Left ventricle myocardium superior (tissue), 1 donor: ENCODE data around the gene SH3GLB2. TPM values are rescaled to one million over a fixed set of nuclear protein-coding genes. Genes with fewer than 3 reads are reported as not detected.

Experiments used
- ATAC-seq: fragments of 200-7000 bp; cut with Tn5 transposase; one replicate; pipeline ENCODE4 v1.9.1; 2020; ENCODE audit warnings: mild to moderate bottlenecking, moderate library complexity
- DNase-seq: peaks from one replicate; pipeline ENCODE4 v3.0.0-alpha.2; 2020
- intact Hi-C: fragments of 100-400 bp; cut with micrococcal nuclease; formaldehyde crosslinking; loops from one replicate; pipeline ENCODE4 v1.11.0; 2022
- long read RNA-seq: library from polyadenylated mRNA; unstranded; transcript quantifications from one replicate; pipeline ENCODE4 v2.0.0, GENCODE V29; 2021
- total RNA-seq: library from RNA; stranded (reverse); fragmentation: NEBNext Ultra II Directional; extraction: Animal tissue kit (Norgen Biotek cat#: 25700); gene quantifications from one replicate; pipeline ENCODE4 v1.2.1, GENCODE V29; 2021
- donor health status: DM: no; HTN: yes; CAD: no; lungs with severe emphysema.

The SH3GLB2 gene
- total RNA-seq, result 35.3 TPM
- long read RNA-seq, full-length matches to known transcripts, result 78 of 105 reads
- long read RNA-seq, partial matches to known transcripts, result 11 of 105 reads
- long read RNA-seq, other reads (novel, unspliced or antisense), result 16 of 105 reads

DNA sequence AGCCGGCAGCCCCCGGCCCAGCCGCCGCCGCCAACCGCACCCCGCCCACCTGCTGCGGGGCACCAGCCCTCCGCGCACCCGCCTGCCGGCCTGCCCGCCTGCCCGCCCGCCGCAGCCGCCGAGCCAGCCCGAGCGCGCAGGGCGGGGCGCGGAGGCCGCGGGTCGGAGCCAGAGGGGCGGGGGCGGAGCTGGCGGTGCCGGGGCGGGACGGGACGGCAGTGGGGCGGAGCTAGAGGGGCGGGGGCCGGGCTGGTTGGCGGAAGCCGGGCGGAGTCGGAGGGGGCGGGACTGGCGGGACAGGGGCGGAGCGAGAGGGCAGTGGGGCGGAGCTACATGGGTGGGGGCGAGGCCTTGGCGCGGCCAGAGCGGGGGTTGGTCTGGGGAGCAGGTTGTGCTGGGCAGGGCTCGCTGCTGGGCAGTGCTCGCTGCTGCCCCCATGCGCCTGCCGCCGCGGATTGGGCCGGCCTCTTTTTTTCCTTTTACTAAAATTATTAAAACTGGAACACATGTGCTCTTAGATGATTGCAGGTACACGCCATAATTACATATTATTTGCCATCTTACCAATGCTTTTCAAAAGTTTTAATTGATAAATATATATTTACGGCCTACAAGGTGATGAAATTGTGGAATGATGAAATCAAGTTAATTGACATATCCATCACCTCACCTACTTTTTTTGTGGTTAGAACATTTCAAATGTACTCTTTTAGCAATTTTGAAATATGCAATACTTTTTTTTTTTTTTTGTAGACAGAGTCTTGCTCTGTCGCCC, at the start of gene SH3GLB2:
TSS of gene SH3GLB2 (minus strand) at position 140 of the 775 bp plus-strand sequence. CDS start 177 bp downstream, outside the sequence.
- intact Hi-C loops, result no loop called here
- DNase-seq, result peak; percentile 96
- ATAC-seq, result peak; percentile 96

DNA sequence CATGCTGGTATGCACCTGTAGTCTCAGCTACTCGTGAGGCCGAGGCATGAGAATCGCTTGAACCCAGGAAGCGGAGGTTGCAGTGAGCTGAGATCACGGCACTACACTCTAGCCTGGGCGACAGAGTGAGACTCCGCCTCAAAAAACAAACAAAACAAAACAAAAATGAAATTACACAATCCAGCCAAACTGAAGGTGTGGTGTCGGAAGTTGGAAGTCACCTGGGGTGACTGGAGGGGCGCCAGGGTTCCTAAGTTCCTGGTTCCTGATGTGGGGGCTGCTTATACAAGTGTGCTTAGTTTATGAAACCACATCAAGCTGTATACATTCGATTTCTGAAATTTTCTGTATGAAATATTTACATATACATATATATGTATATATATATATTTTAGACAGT, 49.1 kb upstream of the SH3GLB2 start:
- no peak for ATAC-seq
- intact Hi-C loops, result no loop called here
- no peak for DNase-seq

DNA sequence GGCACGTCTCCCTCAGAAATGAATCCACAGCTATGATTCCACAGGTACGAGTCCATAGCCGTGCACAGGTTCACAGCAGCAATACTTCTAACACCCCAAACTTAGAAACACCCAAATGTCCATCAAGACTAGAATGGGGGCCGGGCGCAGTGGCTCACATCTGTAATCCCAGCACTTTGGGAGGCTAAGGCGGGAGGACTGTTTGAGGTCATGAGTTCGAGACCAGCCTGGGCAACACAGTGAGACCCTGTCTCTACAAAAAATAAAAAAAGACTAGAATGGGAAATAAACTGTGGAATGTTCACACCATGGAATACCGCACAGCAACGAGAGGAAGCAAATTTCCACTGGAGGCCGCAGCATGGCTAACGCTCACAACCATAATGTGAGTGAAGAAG, 48.5 kb upstream of the SH3GLB2 start:
- ATAC-seq (no peak), DNase-seq (no peak)
- intact Hi-C loops, result no loop called here

DNA sequence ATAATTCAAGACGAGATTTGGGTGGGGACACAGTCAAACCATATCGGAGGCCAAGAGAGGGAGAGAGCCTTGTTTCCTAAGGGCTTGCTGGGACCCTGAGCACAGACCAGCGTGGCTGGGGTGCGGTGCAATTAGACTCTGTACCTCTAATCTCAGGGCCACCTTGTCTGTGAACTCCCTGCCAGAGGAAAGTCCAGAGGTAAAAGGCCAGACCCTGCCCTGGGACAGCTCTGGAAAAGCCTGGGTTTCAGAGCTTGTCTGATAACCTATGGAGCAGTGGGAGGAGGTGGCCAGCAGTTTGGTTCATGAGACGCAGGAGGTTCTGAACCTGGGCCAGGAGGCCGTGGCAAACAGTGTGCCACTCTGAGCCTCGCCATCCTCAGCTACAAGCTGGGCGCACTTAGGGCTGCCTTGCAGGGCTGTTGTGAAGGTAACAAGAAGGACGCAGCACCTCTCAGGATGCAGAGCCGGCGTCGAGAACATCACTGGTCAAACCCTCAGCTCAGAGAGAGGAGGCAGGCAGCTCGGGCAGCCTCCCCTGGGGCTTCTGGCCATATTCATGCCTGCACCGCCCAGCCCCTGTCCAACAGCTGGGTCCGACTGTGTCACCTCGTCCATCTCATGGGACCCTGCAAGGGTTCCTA, 48.0 kb upstream of the SH3GLB2 start:
- intact Hi-C loops, result no loop called here
- DNase-seq (no peak), ATAC-seq (no peak)

DNA sequence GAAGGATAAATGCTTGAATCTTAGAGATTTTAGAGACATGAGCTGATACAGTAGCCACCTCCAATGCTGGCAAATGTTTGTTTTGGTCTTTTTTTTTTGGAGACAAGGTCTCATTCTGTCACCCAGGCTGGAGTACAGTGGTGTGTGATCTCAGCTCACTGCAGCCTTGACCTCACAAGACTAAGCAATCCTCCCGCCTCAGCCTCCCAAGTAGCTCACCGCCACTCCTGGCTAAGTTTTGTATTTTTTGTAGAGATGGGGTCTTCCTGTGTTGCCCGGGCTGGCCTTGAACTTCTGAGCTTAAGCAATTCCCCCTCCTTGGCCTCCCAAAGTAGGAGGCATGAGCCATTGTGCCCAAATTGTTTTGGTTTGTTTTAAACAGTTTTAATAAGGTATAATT, 46.0 kb upstream of the SH3GLB2 start:
- ATAC-seq, result no peak
- DNase-seq, result no peak
- intact Hi-C loops, result no loop called here

DNA sequence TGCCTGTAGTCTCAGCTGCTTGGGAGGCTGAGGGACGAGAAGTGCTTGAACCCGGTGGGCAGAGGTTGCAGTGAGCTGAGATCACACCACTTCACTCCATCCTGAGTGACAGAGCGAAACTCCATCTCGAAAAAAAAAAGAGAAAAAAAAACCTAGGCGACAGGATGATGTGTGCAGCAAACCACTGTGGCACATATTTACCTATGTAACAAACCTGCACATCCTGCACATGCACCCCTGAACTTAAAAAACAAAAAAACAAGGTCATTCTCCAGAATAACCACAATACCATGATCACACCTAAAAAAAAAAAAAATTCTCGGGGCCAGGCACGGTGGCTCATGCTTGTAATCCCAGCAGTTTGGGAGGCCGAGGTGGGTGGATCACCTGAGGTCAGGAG, 45.3 kb upstream of the SH3GLB2 start:
- intact Hi-C loops, result no loop called here
- DNase-seq (no peak), ATAC-seq (no peak)

DNA sequence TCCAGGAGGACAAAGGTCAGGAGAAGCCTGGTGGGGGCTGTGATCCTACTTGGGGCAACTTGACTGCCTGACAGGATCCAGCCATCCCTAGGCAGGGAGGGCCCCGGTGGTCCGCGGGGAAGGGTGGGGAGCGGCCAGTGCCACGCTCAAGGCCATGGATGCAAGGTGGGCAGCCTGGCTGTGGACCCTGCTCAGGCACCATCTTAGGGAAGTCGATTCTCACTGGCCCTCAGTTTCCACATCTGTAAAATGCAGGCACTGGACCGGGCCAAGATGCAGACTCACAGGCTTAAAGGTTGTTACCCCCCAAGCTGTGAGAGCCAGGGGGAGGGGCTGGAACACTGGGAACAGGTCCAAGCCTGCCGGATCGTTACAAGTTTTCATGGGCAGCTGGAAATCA, 44.0 kb upstream of the SH3GLB2 start:
- ATAC-seq (no peak), DNase-seq (no peak)
- intact Hi-C loops, result no loop called here

DNA sequence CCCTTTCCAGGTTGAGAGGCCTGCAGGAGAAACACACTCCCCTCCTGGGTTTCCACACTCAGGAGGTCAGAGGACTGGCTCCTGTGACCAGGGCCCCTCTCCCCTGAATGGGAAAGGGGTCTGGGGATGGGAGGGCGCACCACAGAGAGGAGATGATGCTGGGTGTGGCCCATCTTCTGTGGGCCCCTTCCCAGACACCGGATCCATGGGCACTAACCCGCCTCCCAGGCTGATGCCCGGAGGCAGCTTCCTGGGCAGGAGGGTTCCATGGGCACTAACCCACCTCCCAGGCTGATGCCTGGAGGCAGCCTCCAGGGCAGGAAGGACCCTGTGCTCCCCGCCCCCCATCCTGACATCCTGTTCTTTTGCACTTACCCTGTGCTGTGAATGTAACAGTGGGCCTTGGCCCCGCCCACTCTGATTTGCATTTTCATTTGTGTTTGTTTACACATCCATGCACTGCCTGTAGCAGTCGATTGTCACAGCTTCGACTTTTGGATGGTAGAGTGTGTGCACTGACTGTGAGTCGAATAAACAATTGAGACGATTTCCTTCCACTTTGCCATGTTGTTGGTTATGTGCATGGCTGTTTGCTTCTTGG, 43.5 kb upstream of the SH3GLB2 start:
- ATAC-seq (no peak), DNase-seq (no peak)
- intact Hi-C loops, result no loop called here

DNA sequence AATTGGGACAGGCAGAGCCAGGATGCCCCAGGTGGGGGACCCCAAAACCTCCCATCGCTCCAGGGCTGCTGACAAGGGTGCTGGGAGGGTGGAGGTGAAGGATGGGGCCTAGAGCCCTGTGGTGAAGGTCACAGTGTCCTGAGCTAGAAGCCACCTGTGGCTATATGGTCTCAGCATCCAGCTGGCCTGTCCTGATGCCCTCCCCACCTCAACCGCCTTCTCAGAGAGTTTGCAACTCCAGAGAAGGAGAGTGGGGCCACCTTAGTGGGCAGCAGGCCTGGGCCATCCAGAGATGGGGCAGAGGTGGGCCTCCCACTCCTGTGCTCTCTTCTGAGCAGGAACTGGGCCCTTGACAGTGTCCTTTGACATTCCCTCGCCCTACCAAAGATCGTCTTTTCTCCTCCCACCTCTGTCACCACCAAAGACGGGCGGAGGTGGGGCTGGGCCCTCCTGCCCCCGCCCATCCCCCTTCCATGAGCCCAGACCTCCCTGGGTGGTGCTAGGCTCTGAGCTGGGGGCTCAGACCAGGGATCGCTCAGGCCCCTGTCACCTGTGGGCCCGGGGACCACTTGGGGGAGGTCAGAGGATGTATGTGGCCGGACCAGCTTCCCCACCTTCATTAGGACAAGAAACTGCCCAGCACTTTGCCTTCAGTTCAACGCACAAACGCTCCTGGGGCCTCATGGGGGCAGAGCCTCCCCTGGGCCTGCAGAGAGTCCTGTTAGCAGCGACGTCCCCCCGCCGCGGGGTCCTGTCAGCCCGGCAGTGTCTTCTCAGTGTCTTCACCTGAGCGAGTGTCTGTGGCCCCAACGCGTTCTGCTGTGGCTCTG, 42.8 kb upstream of the SH3GLB2 start:
- no peak for ATAC-seq
- no peak for DNase-seq
- intact Hi-C loops, result no loop called here

DNA sequence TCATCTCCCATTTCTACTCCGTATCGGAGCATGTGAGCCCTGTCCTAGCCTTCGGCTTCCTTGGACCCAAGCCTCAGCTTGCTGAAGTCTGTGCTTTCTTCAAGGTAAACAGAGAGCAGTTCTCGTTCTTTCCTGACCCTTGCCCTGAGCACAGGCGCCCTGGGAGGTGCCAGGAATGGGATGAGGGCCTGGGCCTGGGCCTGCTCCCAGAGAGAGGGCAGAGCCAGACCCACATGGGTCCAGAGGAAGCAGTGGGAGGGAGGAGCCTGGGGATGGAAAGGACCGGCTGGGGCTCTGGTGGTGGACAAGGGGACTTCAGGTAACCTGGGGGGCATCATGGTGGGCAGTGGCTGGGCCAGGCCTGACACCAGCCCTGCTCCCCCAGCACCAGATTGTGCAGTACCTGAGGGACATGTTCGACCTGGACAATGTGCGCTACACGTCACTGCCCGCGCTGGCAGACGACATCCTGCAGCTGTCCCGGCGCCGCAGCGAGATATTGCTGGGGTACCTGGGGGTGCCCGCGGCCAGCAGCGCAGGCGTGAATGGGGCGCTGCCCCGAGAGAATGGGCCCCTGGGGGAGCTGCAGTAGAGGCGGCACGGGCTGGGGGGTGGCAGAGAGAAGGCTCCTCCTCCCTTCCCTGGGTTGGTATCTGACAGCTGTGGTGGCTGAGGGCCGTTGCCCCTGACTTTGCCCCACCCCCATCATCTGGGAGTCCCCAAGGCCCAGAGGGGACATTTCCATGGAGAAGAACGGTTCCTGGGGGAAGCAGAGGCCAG, 41.9 kb upstream of the SH3GLB2 start:
- intact Hi-C loops, result no loop called here
- DNase-seq (no peak), ATAC-seq (peak; percentile 11)

DNA sequence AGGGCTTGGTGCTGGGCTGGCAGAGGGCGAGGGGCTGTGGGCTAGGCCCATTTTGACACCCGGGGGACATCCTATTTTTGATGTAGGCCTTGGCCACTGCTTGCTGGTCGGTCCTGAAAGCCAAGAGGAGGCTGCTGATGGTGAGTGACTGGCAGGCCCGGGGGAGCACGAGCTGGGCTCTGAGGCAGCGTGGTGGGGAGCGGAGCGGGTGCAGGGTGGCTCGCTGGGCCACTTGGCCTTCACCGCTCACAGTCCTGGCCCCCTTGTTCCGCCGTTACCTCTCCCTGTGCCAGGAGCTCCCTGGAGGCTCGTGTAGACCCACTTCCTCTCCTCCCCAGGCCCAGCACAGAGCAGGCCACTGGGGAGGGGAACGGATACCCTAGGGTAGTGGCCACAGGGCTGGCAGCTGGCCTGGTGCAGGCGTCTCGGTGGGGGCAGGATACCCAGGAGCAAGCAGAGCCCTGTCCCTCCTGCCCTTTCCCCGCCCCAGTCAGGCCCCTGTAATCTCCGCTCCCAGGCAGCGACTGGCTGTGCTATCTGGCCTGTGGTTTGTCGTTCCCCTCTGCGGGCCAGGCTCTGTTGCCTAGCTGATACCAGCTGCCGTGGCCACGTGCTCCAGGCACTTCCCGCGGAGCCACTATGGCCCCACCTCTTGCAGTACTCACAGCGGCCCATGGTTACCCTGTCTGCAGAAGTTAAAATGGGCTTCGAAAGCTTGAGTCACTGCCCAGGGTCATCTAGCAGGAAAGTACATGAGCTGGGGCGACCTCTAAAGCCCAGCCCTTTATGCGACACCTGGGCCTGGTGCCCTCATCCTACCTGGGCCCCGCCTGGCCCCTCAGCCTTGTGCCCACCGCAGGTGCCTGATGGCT, 41.1 kb upstream of the SH3GLB2 start:
- intact Hi-C loops, result no loop called here
- DNase-seq (peak; percentile 90), ATAC-seq (peak; percentile 94)

DNA sequence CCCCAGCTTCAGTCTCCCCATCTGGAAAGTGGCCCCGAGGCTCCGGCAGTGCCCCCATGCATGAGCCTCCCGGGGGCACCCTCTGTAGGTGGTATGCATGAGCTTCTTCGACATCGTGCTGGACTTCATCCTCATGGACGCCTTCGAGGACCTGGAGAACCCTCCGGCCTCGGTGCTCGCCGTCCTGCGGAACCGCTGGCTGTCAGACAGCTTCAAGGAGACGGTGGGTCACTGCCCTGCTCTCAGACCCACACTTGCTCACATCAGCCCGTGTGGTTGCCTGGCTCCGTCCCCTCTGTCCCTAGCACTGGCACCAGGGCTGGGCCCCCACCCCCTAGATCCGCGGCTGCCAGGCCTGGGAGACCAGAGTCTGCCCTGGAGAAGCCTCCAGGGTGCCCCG, 40.0 kb upstream of the SH3GLB2 start:
- DNase-seq, result no peak
- no peak for ATAC-seq
- intact Hi-C loops, result no loop called here

DNA sequence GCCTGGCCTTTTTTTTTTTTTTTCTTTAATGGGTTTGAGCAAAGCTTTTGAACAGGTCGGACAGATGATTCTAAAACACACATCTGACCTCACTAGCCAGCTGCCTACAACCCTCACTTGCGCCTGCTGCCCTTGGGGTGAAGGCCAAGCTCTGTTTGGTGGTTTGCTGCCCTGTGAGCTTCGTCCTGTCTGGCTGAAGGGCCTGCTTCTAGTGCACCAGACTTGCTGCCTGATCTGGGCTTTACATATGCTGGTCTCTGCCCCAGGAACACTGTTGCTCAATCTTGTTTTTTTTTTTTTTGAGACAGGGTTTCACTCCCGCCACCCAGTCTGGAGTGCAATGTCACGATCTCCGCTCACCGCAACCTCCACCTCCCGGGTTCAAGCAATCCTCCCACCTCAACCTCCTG, 36.4 kb upstream of the SH3GLB2 start:
- intact Hi-C loops, result no loop called here
- no peak for ATAC-seq
- no peak for DNase-seq

DNA sequence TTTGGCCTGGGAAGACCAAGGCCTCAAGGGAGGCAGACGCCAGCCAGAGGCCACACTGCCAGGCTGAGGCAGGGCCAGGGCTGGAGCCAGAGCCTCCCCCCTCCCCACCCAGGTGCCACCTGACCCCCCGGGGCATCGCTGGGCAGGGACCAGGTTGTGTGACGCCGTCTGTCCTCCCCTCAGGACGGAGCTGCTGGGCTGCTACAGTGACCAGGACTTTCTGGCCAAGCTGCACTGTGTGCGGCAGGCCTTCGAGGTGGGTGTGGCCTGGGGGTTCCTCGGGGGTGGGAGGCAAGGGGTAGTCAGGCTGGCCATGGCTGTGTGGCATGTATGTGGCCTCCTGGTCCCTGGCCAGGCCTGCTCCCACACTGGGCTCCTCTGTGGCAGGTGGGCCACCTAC, 34.9 kb upstream of the SH3GLB2 start:
- no peak for ATAC-seq
- no peak for DNase-seq
- intact Hi-C loops, result no loop called here

DNA sequence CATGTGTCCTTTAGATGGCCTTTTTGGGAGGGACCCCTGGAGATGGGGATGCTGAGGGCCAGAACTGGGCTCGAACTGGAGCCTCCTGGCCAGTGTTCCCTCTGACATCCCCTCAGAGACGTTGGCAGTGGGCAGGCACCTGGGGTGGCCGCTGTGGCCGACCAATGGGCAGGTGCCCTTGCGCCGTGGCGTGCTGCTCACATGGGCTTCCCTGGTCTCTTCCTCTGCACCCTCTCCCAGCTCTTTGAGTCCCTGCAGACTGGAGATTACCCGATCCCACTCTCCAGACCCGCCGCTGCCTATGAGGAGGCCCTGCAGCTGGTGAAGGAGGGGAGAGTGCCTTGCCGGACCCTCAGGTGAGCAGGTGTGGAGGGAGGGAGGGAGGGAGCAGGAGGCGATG, 32.9 kb upstream of the SH3GLB2 start:
- ATAC-seq, result no peak
- intact Hi-C loops, result no loop called here
- DNase-seq, result no peak

DNA sequence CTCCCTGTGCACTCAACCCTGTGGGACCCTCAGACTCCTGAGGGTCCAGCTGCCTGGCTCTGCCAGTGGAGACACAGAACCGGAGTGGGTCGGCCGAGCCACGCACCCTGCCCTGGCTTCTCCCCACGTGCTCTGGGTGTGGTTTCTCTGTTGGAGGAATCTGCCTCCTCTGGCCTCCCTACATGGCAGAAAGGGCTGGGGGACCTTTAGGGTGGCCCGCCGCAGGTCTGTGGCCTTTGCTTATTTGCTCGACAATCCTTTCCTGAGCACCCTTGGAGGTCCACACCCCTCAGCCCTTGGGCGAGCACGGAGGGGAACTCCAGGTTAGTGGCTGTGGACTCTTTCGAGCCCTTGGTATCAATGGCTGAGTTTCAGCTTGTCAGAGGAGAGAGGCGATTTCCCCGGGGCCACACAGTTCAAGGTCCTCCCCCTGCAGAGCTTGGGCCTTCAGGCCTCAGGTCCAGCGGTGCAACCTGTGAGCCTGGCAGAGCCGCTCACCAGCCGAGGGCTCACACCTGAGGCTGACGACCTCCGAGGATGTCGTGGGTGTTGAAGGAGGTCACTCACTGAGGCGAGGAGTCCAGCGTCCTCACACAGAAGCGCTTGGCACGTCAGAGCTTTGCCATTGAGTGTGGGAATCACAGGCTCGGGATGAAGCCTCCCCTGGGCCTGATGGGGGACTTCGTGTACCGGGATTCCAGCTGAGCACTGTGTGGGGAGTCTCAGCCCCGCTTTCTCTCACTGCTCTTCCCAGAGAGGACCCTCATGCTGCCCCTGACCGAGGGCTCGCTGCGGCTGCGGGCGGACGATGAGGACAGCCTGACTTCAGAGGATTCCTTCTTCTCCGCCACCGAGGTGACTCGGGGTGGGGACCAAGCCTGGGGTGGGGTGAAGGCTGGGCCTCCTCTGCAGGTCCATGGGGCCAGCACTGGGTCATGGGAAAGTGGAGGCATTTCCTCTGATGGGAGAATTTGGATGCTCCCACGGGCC, 32.0 kb upstream of the SH3GLB2 start:
- intact Hi-C loops, result no loop called here
- no peak for DNase-seq
- ATAC-seq, result no peak
